ENCODE measurements around the gene SENP3. TPM values are rescaled to one million over a fixed set of nuclear protein-coding genes. Genes with fewer than 3 reads are reported as not detected.

SENP3 gene
- total and polyA plus RNA-seq, 4 donors = 4.9 to 29.2 (median 19.7) TPM

DNA sequence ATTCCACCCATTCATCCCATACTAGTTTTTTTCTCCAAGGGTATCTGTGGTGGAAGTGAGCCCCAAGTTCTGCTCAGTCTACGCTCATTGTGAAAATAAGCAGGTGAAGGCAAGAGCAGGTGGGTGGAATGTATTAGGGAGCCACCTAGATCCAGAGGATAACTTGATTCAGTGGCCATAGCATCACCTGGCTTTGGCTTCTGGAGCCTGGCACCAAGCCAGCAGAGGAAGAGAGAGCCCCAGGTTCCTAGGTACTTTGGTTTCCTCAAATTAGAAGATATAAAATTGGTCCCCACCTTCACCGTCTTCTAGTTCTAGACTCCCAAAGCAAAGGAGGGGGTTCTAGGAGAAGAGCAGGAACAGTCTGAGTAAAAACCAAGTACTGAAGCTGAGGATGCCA, 48.9 kb downstream of the SENP3 start:
- Histone ChIP-seq H3K9ac (ENCODE audit: low read depth in 1 of 2, low read length in 2 of 2) (no peak overlapping the region), H3K27ac (ENCODE audit: low read depth in 1 of 2, low read length in 2 of 2) (no peak overlapping the region), H3K36me3 (ENCODE audit: control insufficient read depth in 4 of 4, insufficient read depth in 3 of 4, low read depth in 1 of 4, low read length in 3 of 4) (peaks cover 0 to 3% (median 2%) of the 10 kb centered on the region in 4 donors), H3K4me1 (ENCODE audit: control insufficient read depth in 4 of 4, insufficient read depth in 4 of 4, low read length in 3 of 4) (peaks cover 4 to 40% (median 29%) of the 10 kb centered on the region in 4 donors), H3K9me3 (ENCODE audit: control insufficient read depth in 4 of 4, low read length in 3 of 4) (no peaks in the 10 kb centered on the region), H3K27me3 (ENCODE audit: control insufficient read depth in 4 of 4, insufficient read depth in 4 of 4, low read length in 3 of 4) (no peaks in the 10 kb centered on the region), H3K4me3 (ENCODE audit: low read depth in 1 of 3, low read length in 3 of 3) (no peak overlapping the region)
- 95% methylated on average over 2 of the region's 2 CpGs for WGBS
- TF ChIP-seq, protein P1, sequence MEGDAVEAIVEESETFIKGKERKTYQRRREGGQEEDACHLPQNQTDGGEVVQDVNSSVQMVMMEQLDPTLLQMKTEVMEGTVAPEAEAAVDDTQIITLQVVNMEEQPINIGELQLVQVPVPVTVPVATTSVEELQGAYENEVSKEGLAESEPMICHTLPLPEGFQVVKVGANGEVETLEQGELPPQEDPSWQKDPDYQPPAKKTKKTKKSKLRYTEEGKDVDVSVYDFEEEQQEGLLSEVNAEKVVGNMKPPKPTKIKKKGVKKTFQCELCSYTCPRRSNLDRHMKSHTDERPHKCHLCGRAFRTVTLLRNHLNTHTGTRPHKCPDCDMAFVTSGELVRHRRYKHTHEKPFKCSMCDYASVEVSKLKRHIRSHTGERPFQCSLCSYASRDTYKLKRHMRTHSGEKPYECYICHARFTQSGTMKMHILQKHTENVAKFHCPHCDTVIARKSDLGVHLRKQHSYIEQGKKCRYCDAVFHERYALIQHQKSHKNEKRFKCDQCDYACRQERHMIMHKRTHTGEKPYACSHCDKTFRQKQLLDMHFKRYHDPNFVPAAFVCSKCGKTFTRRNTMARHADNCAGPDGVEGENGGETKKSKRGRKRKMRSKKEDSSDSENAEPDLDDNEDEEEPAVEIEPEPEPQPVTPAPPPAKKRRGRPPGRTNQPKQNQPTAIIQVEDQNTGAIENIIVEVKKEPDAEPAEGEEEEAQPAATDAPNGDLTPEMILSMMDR (IDR thresholded peaks at IDR 0.05; ENCODE audit: low read depth, low read length, missing input control) = no peak
- no peak for TF ChIP-seq YY1 (IDR thresholded peaks at IDR 0.05)
- no peak for TF ChIP-seq SP1 (IDR thresholded peaks at IDR 0.05)
- no peak for TF ChIP-seq TAF1 (conservative IDR thresholded peaks at IDR 0.05)
- no peak for TF ChIP-seq GABPA (IDR thresholded peaks at IDR 0.05 in 1 of 2, conservative IDR thresholded peaks at IDR 0.05 in 1 of 2)
- no peak for TF ChIP-seq HNF4G (IDR thresholded peaks at IDR 0.05)
- no peak for TF ChIP-seq RAD21 (IDR thresholded peaks at IDR 0.05)
- TF ChIP-seq, protein P2, sequence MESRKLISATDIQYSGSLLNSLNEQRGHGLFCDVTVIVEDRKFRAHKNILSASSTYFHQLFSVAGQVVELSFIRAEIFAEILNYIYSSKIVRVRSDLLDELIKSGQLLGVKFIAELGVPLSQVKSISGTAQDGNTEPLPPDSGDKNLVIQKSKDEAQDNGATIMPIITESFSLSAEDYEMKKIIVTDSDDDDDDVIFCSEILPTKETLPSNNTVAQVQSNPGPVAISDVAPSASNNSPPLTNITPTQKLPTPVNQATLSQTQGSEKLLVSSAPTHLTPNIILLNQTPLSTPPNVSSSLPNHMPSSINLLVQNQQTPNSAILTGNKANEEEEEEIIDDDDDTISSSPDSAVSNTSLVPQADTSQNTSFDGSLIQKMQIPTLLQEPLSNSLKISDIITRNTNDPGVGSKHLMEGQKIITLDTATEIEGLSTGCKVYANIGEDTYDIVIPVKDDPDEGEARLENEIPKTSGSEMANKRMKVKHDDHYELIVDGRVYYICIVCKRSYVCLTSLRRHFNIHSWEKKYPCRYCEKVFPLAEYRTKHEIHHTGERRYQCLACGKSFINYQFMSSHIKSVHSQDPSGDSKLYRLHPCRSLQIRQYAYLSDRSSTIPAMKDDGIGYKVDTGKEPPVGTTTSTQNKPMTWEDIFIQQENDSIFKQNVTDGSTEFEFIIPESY (IDR thresholded peaks at IDR 0.05) = no peak
- no peak for TF ChIP-seq NR2F2 (IDR thresholded peaks at IDR 0.05)
- no peak for TF ChIP-seq FOXA1 (IDR thresholded peaks at IDR 0.05)
- TF ChIP-seq, protein P3, sequence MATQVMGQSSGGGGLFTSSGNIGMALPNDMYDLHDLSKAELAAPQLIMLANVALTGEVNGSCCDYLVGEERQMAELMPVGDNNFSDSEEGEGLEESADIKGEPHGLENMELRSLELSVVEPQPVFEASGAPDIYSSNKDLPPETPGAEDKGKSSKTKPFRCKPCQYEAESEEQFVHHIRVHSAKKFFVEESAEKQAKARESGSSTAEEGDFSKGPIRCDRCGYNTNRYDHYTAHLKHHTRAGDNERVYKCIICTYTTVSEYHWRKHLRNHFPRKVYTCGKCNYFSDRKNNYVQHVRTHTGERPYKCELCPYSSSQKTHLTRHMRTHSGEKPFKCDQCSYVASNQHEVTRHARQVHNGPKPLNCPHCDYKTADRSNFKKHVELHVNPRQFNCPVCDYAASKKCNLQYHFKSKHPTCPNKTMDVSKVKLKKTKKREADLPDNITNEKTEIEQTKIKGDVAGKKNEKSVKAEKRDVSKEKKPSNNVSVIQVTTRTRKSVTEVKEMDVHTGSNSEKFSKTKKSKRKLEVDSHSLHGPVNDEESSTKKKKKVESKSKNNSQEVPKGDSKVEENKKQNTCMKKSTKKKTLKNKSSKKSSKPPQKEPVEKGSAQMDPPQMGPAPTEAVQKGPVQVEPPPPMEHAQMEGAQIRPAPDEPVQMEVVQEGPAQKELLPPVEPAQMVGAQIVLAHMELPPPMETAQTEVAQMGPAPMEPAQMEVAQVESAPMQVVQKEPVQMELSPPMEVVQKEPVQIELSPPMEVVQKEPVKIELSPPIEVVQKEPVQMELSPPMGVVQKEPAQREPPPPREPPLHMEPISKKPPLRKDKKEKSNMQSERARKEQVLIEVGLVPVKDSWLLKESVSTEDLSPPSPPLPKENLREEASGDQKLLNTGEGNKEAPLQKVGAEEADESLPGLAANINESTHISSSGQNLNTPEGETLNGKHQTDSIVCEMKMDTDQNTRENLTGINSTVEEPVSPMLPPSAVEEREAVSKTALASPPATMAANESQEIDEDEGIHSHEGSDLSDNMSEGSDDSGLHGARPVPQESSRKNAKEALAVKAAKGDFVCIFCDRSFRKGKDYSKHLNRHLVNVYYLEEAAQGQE (IDR thresholded peaks at IDR 0.05) = no peak
- TF ChIP-seq, protein P4, sequence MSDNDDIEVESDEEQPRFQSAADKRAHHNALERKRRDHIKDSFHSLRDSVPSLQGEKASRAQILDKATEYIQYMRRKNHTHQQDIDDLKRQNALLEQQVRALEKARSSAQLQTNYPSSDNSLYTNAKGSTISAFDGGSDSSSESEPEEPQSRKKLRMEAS (IDR thresholded peaks at IDR 0.05) = no peak
- TF ChIP-seq RXRA (IDR thresholded peaks at IDR 0.05) = no peak
- TF ChIP-seq, protein P5, sequence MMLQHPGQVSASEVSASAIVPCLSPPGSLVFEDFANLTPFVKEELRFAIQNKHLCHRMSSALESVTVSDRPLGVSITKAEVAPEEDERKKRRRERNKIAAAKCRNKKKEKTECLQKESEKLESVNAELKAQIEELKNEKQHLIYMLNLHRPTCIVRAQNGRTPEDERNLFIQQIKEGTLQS (IDR thresholded peaks at IDR 0.05) = no peak
- TF ChIP-seq JUND (IDR thresholded peaks at IDR 0.05) = no peak
- TF ChIP-seq HNF4A (conservative IDR thresholded peaks at IDR 0.05) = no peak
- TF ChIP-seq EGR1 (IDR thresholded peaks at IDR 0.05; ENCODE audit: low read depth in 2 of 2) = no peak
- no peak for TF ChIP-seq FOXA2 (IDR thresholded peaks at IDR 0.05)
- no peak for DNase-seq (ENCODE audit: low spot score)

Data from liver (tissue), 9 donors.